Stimulated activated CD4-positive, alpha-beta T cell treated with anti-CD3 and anti-CD28 coated beads, TNF-alpha, amount 100 ng/mL, for 24 hours (primary cell): ENCODE measurements around the gene TMEM114.
"Not testable (repeated sequence)": the region's sequence is repeated elsewhere in the genome, so short reads cannot be mapped to it uniquely, and the experiment has no call there.

Experiments
- DNase-seq, 3 experiments: peaks; one replicate each; pipeline ENCODE4 v3.0.0-alpha.2; 2020; ENCODE audit warnings: low read depth in 3 of 3

TMEM114 gene

DNA sequence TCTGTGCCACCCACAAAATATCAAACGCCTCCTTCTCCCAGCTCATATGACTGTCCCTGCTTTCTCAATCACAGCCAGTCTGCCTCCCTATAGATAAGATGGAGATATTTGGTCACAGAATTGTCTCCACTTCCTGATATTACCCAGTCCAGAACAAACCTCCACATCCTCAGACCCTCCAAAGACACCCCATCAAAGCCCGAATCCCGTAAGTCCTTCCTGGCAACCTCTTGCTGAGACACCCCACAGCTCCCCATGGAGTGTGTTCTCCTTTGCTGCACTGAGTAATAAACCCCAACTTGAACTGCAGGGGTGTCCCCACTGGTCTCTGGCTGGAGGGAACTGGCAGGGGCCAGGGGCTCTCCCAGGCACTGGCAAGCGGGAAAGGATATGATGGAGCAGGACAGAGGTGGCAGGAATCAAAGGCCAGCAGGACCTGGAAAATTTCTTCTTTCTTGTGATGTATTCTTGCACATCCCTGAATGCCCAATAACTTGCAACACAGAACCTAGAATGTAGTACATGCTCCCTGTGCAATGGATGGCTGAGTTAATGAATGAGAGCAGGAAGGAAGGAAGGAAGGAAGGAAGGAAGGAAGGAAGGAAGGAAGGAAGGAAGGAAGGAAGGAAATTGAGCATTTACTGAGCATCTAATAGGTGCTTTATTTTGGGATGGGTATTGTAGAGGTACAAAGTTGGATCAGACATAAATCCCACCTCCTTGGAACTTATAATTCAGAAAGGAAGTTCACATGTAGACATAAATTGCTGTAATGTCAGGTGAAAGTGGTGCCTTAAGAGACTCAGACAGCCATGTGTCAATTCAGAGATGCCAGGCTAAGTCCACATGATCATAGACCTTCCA is 13.9 kb downstream of the TMEM114 start:
- DNase-seq = no peak

DNA sequence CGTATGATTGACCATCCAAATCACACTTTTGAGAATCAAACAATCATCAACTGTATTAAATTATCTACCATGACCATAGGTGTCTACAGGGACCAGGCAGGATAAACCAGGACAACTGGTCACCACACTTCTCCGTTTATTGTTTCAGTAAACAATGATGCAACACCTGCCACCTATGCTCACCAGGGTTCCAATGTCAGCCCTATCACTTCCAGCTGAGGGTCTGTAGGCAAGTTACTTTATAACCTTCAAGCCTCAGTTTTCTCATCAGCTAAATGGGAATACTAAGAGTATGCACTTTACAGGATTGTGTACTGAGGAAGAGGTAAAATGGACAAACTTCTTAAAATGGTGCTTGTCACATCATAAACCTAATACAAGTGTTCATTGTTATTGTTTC is 14.9 kb downstream of the TMEM114 start:
- DNase-seq = no peak

DNA sequence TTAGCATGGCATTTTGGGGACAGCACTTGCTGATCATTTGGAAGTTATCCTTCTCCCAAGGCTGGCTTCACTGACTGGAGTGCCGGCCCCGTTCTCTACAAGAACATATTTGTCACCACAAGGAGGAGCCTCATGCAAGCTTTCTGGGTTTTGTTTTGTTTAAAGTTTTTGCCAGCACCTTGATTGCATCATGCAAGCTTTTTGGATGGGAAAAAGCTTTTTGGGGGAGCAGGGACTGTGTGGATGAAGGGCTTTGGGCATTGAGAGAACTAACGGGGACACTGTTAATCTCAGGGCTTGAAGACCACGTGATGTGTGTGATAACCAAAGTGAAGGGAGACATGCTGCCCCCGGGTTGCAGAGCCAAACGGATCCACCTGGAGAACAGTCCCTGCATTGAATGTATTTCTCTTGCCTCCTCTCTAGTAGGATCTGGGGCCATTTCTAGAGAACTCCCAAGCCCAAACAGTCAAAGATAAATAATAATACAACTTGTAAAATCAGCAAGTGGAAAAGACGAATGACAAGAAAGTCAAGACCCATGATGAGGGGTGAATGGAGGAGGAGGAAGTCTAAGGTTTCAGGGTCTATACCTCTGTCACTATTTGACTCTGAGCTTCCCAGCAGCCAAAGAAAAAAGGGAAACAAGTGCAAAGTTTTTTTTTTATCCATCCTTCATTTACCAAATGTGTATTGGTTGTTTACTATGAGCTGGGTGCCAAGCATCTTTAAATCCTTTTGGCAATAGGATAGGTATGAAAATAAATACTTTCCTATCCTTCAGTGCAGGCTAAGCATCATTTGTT is 17.2 kb downstream of the TMEM114 start:
- DNase-seq = no peak

DNA sequence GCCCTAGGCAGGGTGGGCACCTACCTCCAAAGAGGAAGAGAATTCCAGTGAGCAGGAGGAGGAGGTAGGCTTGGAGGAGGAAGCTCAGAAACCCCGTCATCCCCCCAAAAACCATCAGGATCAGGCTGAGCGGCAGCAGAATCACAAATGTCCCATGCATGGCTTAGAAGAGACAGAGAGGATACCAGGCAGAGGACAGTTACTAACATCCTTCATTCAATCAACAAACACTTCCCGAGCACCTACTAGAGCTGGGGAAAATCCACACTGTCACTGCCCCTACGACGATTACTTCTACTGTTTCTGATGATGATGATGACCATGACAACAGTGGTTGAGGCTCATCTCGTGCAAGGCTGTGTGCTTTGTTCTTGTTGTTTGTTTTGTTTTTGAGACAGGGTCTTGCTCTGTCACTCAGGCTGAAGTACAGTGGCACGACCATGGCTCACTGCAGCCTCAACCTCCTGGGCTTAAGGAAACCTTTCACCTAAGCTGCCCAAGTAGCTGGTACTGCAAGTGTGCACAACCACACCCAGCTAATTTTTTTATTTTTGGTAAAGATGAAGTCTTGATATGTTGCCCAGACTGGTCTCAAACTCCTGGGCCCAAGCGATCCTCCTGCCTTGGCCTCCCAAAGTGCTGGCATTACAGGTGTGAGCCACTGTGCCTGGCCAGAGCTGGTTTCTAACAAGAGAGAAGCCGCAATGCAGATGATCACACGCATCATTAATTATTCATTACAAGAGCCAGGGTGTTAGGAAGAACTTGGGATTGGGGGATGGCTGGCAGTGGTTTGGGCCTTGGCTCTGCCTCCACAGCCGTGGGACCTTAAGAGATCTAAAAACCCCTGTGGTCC is 18.0 kb downstream of the TMEM114 start:
- DNase-seq = no peak

DNA sequence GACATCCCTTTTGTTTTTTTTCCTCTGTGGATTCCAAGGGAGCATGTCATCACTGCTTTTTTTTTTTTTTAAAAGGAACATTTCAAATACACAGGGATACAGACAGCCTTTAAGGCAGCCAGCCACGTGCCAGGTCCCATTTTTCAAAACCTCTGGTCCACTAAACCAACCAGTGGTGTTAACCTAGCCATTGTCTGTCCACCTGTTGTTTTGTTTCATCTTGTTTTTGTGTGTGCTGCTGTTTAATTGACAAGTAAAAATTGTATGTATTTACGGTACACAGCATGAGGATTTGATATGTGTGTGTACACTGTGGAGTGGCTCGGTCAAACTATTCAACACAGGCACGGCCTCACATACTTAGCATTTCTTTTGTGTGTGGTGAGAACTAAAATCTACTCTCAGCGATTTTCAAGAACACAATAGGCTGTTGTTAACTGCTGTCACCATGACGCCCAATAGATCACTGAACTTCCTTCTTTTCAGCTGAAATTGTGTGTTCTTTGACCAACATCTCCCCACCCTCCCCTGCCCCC is 19.2 kb downstream of the TMEM114 start:
- no peak for DNase-seq

DNA sequence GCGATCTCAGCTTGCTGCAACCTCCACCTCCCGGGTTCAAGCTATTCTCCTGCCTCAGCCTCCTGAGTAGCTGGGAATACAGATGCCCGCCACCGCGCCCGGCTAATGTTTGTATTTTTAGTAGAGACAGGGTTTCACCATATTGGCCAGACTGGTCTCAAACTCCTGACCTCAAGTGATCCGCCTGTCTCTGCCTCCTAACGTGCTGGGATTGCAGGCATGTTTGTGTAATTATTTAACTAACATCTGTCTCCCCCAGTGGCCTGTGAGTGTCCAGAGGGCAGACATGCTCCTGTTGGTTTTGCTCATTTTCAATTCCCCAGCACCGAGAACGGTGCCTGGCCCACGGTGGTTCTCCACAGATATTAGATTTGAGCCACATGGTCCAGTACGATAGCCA is 19.9 kb downstream of the TMEM114 start:
- DNase-seq = not testable (repeated sequence)

DNA sequence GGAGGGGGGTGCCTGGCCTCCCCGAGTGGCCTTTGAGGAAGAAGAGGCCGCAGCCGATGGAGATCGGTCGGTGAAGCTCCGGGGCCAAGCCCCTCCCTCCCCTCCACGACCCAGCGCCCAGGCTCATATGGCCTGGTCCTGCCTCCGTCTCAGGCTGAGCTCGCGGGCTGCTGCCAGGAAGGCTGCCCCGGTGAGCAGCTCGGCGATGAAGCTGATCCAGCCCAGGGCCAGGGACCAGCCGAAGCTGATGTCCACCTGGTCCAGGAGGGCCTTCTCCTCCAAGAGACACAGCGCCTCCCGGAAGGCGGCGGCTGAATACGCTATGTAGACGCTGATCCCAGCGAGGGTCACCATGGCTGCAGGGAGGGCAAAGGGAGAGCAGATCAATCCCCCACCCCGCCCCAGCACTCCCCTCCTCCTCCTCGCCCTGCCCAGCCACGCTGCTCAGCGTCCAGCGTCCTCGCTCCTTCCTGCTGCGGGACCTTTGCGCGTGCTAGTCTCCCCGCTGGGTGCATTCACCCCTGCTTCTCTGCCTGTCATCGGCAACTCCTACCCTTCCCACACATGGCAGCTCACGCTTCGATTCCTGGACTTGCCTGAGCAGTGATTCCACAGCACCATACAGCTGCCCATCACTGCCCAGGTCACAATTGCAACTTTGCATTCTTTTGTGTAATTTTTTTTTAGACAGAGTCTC is 20.5 kb downstream of the TMEM114 start:
- DNase-seq = no peak

DNA sequence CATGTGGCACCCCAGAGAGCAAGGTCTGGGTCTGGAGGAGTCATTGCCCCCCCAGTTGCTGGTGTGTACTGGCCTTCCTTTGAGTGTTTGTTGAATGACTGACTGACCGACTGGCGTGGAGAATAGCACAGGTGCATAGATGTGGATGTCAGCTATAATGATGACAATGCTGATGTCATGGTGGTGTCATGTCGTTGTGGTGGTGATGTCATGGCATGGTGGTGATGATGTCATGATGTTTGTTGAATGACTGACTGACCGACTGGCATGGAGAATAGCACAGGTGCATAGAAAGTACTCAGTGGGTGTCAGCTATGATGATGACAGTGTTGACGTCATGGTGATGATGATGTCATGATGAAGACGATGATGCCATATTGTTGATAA is 22.1 kb downstream of the TMEM114 start:
- no peak for DNase-seq

DNA sequence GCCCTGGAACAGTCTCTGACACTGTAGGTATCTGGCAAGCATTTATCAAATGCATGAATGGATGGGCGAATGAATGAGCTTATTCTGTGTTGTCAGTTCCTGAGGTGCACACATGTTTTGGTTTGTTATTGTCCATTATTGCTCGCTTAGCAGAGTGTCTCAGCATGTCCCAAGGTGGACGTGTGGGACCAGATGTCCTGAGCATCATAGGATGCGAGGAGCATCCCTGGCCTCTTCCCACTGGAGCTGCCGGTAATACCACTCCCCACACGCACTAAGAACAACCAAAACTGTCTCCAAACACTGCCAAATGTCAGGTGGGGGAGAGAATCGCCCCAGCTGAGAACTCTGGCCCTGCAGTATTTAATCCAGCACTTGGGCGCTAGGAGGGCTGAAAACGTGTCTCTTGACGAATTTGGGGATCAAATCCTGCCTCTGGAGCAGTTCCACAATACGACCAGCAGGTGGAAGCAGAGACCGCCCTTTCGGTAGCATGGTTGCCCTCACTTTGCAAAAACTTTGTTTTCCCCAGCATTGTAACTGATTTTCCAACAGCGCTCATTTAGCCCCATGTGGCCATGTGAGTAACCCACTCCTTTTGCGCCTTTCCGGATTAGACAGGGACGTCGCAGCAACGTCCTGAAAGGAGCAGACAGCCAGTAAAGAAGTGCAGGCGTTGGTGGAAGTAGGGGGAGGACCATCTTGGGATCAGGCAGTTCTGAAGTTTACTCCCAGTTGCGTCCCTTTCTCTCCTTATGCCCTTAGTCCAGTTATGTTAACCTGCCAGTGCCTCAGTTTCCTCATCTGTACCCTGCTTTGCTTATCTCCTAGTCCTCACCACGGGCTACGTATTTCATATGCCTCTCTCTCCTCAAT is 22.7 kb downstream of the TMEM114 start:
- peak; percentile 59 to 71 (median 71) for DNase-seq

DNA sequence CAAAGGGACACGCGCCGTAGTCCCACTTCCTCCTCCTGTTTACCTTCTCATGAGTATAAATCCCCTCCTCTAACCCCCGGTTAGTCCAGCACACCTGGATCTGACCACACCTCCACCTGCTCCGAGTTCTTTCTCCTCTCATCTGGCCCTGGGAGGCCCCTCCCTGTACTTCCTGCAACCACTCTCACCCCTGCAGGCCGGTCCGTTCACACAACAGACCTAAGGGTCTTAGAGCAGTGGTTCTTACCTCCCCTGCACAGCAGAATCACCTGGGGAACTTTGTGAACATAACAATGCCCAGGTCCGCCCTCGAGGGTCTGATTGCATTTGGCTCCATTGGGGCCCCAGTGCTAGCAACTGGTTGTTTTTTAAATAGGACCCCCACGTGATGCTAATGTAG is 24.8 kb downstream of the TMEM114 start:
- DNase-seq = no peak

DNA sequence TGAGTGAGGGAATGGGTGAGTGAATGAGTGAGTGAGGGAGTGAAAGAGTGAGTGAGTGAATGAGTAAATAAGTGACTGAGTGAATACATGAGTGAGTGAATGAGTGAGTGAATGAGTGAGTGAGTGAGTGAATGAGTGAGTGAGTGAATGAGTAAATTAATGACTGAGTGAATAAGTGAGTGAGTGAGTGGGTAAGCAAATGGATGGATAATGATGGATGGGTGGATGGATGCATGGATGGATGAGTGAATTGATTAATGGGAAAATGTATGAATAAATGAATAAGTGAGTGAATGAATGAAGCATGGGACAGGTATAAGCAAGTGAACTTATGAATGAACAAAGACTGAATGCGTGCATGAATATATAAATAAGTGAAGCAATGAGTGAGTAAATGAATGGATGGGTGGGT is 25.4 kb downstream of the TMEM114 start:
- DNase-seq = no peak

DNA sequence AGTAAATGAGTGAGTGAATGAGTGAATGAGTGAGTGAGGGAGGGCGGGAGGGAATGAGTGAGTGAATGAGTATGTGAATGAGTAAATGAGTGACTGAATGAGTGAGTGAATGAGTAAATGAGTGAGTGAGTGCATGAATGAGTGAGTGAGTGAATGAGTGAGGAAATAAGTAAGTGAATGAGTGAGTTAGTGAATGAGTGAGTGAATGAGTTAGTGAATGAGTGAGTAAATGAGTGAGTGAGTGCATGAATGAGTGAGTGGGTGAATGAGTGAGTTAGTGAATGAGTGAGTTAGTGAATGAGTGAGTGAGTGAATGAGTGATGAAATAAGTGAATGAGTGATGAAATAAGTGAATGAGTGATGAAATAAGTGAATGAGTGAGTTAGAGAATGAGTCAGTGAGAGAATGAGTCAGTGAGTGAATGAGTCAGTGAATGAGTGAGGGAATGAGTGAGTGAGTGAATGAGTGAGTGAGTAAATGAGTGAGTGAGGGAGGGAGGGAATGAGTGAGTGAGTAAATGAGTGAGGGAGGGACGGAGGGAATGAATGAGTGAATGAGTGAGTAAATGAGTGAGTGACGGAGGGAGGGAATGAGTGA is 26.3 kb downstream of the TMEM114 start:
- not testable (repeated sequence) for DNase-seq

DNA sequence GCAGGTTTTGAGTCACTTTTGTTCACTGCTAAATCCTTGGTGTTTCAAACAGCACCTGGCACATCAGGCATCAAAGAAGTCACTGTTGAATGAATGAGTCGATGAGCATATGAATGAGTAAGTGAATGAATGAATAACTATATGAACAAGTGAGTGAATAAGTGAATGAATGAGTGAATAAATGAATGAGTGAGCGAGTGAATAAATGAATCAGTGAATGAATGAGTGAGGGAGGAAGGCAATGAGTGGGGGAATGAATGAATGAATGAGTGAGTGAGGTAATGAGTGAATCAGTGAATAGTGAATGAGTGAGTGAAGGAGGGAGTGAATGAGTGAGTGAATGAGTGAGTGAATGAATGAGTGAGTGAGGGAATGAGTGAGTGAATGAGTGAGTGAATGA is 28.8 kb downstream of the TMEM114 start:
- no peak for DNase-seq

DNA sequence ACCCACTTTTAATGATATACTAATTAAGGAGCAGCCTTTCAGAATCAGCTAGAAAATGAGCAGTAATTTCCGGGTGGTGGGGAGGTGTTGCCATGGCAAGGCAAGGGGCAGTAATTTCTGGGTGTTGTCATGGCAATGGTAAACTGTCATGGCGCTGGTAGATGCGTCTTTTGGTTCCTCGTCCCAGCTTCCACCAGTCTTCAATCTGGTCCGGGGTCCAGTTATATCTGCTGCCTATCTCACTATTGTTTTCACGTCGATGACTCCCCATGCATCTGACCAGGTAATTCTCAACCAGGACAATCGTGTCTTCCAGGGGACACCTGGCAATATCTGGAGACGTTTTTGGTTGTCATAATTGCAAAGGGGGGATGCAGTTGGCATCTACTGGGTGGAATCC is 34.9 kb downstream of the TMEM114 start:
- no peak for DNase-seq

DNA sequence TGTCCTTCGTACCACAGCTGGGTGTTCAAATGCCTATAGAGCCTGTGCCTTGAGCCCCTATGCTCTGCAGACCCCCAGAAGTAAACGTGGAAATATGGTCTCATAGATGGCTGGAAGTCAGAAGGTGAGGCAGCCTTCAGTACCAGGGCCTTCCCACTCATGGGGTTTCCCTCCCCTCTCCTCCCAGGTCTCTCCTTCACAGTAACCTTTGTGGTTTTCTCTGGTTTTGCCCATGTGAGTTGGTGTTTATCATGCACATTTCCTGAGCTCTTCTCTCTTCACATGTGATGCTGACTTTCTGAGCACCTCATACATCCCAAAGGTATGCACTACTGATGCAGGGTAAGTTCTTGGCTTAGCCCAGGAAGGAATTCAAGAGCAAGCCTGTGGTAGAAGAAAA is 35.4 kb downstream of the TMEM114 start:
- no peak for DNase-seq

DNA sequence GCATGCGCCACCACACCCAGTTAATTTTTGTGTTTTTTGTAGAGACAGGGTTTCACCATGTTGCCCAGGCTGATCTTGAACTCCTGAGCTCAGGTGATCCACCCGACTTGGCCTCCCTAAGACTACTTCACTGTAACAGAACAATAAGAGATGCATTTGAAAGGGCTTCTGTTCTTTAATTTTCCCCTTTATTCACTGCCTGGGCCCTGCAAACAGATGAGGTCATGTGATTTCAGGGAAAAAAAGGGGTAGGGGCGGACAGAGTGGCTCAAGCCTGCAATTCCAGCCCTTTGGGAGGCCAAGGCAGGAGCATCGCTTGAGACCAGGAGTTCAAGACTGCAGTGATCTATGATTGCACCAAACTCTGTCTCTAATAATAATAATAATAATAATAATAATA is 36.3 kb downstream of the TMEM114 start:
- DNase-seq = no peak

DNA sequence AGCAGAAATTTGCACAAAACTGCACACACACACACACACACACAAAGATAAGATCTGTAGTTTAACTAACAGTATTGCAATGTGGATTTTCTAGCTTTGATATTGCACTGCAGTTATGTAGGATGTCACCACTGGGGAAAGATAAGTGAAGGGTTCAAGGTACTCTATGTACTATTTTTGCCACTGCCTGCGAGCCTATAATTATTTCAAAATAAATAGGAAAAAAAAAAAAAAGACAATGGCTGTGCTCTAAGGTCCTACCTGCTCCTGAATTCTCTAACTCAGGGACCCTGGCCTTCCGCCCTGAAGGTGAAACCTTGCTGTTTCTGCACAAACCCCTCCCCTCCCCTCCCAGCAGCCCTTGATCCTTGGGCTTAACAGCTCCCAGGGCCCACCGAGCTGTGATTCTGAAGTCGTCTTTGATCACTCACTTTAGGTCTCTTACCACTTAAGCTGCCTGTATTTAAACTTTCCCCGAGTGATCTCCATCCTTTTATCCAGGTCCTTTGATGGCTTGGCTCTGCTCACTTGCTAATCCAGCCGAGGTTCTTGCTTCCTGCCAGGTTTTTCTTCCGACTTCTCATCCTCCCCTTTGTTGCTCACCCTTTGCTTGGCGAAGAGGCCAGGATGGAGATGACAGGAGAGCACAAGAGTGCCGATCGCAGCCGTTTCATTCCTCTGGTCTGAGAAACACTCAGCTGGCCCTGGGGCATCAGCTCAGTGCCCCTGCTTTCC is 37.7 kb downstream of the TMEM114 start:
- DNase-seq = no peak

DNA sequence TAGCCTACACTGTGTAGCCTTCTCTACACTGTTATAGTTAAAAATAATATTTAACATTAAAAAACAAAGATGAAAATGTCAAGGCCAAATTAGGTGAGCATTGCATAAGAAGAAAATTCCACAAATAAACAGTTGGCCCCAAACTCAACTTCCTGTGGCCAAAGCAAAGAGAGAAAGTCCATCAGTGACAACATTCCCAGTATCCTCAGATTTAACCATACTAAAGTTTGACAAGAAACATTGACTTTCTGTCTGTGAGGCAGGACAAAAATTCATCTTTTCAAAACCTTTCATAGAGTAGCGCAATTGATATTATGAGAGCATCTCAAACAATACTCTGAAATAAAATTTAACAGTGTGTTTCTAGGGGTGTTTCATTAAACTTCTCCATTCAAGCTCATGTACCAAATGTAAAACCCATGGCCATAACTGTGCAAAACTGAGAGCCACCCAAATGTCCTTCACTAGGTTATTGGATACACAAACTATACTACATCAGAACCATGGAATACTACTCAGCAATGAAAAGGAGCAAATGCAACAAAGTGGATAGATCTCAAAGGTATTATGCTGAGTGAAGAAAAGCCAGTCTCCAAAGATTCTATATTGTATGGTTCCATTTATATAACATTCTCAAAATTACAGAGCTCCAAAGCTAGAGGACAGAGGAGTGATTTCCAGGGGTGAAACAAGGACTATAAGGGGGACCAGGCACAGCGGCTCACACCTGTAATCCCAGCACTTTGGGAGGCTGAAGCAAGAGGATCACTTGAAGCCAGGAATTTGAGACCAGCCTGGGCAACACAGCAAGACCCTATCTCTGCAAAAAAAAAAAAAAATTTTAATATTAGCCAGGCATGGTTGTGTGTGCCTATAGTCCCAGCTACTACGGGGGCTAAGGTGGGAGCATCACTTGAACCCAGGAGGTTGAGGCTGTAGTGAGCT is 38.7 kb downstream of the TMEM114 start:
- no peak for DNase-seq
